CD4-positive, alpha-beta T cell treated with Interleukin-6 for 4 hours (primary cell): ENCODE results near the gene S100PBP.

Experiments used
- DNase-seq: peaks from one replicate; pipeline ENCODE4 v3.0.0-alpha.2; 2020; ENCODE audit warnings: mixed read lengths

S100PBP gene

DNA sequence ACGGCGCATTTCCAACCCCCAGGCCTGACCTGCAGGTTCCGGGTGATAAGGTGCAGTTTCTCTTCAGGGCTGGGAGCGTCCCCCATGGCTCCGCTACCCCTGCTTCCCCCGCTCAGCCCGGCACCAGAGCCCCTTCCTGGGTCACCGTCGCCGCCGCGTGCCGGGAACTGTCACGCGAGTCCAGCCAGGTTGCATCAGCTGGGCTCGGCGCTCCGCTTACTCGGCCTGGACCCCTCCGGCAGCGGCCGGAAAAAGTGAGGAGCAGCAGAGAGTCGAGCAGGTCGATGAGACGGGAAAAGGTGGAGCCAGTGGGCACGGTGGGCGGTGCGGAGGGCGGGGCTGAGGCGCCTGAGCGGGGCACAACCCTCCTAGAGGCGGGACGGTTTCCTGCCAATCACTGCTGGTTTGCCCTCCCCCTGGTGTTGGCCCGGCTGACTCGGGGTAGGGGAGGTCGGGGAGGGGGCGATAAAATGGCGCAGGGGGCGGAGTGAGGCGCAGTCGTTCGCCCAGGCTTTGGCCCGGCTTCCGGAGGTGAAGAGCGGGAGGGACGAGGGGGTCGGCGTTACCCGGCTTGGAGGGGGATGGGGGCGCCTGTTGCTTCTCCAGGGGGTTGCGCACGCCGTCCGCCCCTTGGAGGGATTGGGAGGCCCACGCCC, at the start of gene S100PBP, which contains the start of gene YARS1:
S100PBP (plus strand) TSS at position 495 of the 656 bp plus-strand sequence. CDS start 8,447 bp downstream, outside the sequence.
YARS1 (minus strand) TSS at position 200 of the 656 bp plus-strand sequence; CDS start at position 86, 114 bp downstream.
- peak; percentile 100 for DNase-seq

DNA sequence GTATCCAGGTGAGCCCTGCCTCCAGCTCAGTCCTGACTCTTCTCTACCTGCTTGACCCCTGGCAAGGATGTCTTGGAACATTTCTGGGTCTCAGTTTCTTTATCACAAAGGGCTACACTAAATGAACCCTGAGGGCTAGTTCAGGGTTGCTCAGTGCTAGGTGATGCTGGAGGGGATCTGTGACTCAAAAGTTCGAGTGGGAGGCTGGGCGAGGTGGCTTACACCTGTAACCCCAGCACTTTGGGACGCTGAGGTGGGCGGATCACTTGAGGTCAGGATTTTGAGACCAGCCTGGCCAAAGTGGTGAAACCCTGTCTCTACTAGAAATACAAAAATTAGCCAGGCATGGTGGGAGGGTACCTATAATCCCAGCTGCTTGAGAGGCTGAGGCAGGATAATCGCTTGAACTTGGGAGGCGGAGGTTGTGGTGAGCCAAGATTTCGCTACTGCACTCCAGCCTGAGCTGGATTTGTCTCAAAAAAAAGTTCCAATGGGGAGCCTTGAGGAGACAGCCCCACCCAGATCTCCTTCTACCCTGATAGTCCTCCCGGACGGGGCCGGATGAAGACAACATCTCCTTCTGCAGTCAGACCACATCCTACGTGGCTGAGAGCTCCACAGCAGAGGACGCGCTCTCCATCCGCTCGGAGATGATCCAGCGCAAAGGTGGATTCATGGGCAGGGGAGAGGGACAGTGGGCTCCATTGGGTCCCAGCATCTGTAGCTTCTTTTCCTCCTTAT, 49.2 kb upstream of the S100PBP start:
- DNase-seq, result no peak

DNA sequence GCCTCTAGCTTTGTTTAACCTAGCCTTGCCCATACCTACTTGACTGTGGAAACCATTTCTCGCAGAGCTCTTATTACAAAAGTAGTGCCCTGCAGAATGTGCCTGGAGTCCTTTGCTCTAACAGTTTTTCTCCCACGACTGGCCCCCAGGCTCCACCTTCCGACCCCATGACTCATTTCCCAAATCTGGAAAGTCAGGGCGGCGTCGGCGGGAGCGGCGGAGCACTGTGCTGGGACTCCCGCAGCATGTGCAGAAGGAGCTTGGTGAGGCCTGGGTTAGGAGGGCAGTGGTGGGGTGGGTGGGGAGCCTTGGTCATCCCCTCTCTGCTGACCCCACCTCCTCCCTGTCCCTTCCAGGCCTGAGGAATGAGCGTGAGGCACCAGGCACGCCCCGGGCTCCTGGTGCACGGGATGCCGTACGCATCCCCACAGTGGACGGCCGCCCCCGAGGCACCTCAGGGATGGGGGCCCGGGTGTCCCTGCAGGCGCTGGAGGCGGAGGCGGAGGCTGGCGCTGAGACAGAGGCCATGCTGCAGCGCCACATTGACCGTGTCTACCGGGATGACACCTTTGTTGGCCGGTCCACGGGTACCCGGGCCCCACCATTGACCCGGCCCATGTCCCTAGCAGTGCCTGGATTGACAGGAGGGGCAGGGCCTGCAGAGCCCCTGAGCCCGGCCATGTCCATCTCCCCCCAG, 47.8 kb upstream of the S100PBP start:
- DNase-seq, result no peak

DNA sequence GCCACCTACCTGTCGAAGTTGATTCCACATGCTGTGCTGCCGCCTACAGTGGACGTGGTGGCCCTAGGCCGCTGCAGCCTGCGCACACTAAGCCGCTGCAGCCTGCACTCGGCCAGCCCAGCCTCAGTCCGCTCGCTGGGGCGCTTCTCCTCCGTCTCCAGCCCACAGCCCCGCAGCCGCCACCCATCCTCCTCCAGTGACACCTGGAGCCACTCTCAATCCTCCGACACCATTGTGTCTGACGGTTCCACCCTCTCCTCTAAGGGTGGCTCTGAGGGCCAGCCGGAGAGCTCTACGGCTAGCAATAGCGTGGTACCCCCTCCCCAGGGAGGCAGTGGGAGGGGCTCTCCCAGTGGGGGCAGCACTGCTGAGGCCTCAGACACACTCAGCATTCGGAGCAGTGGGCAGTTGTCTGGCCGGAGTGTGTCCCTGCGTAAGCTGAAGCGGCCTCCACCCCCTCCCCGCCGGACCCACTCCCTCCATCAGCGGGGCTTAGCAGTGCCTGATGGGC, 47.2 kb upstream of the S100PBP start:
- DNase-seq, result no peak

DNA sequence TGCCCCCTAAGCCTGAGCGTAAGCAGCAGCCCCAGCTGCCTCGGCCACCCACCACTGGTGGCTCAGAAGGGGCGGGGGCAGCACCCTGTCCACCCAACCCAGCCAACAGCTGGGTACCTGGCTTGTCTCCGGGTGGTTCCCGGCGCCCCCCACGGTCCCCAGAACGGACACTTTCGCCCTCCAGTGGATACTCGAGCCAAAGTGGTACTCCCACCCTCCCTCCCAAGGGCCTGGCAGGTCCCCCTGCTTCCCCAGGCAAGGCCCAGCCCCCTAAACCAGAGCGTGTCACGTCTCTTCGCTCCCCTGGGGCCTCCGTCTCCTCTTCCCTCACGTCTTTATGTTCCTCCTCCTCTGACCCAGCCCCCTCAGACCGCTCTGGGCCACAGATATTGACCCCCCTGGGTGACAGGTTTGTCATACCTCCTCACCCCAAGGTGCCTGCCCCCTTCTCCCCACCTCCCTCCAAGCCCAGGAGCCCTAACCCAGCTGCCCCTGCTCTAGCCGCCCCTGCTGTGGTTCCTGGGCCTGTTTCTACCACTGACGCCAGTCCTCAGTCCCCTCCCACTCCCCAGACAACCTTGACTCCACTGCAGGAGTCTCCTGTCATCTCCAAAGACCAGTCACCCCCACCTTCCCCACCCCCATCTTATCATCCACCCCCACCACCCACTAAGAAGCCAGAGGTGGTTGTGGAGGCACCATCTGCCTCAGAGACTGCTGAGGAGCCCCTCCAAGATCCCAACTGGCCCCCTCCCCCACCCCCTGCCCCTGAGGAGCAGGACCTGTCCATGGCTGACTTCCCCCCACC, 46.5 kb upstream of the S100PBP start:
- no peak for DNase-seq

DNA sequence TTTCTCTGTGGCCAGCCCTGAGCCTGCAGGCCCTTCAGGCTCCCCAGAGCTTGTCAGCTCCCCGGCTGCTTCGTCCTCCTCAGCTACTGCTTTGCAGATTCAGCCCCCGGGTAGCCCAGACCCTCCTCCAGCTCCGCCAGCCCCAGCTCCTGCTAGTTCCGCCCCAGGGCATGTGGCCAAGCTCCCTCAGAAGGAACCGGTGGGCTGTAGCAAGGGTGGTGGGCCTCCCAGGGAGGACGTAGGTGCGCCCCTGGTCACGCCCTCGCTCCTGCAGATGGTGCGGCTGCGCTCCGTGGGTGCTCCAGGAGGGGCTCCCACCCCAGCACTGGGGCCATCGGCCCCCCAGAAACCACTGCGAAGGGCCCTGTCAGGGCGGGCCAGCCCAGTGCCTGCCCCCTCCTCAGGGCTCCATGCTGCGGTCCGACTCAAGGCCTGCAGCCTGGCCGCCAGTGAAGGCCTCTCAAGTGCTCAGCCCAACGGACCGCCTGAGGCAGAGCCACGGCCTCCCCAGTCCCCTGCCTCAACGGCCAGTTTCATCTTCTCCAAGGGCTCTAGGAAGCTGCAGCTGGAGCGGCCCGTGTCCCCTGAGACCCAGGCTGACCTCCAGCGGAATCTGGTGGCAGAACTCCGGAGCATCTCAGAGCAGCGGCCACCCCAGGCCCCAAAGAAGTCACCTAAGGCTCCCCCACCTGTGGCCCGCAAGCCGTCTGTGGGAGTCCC, 45.7 kb upstream of the S100PBP start:
- DNase-seq, result no peak

DNA sequence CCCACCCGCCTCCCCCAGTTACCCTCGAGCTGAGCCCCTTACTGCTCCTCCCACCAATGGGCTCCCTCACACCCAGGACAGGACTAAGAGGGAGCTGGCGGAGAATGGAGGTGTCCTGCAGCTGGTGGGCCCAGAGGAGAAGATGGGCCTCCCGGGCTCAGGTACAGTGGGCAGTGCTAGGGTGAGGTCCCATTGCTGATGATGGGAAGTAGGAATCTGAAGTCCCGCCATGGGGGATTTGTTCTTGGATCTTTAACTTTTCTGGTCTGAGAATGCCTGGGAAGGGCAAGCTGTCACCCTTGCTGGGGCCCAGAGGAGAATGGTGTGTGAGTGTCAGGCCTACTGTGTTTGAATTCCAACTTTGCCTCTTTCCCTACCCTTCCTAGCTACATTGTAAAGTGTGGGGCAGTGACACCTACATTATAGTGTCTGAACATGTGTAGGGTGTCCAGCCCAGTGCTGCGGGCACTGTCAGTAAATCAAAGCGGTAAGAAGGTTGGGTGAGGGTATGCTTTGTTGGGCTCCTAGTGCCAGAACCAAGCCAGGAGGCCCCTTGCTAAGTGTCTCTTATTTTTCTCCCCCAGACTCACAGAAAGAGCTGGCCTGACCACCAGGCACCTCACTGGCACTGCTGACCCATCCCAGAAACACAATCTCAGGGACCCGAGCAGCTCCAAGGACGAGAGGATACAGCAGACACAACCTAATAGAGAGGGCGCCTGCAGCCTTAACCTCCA, 45.0 kb upstream of the S100PBP start:
- no peak for DNase-seq

DNA sequence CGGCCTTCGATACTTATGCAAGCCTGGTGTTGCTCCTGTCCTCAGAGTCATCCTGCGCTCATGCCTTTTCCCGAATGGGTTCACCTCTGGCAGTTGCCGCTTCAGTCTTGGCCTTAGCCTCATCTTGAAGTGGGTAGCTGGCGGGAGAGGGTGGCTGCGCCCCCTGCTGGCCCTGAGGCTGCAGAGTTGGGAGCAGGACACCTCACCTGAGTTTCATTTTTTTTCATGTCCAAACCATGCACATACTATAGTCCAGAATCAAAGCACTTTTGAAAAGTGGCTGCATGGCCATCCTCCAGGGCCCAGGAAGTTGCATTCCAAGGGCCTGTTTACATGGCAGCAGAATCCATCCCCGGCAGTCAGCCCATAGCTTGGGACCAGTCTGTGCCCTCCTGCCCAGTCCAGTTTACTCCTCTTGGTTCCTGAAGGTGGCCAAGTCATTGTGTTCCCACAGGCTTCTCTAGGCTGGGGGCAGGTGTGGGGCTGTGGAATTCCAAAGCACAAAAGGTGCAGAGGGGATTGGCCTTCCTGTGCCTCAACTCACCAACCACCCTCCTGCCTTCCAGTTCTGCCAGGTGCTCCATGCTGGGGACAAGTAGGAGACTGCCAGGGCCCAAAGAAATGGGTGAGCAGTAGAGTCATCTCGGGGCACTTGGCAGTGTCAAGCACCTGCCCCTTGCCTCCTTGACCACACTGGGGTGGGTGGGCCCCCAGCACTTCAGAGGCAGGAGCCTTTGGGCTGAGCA, 44.3 kb upstream of the S100PBP start:
- peak; percentile 81 for DNase-seq

DNA sequence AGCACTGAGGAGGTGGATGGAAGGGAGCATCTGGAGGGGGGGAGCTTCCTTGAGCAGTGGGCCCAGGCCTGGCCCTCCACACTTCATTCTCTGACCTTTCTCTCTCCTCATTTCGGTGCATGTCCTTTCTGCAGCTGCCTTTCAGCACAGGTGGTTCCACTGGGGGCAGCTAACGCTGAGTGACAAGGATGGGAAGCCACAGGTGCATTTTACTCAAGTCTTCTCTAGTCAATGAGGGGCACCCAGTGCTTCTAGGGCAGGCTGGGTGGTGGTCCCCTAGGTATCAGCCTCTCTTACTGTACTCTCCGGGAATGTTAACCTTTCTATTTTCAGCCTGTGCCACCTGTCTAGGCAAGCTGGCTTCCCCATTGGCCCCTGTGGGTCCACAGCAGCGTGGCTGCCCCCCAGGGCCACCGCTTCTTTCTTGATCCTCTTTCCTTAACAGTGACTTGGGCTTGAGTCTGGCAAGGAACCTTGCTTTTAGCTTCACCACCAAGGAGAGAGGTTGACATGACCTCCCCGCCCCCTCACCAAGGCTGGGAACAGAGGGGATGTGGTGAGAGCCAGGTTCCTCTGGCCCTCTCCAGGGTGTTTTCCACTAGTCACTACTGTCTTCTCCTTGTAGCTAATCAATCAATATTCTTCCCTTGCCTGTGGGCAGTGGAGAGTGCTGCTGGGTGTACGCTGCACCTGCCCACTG, 43.5 kb upstream of the S100PBP start:
- DNase-seq, result no peak

DNA sequence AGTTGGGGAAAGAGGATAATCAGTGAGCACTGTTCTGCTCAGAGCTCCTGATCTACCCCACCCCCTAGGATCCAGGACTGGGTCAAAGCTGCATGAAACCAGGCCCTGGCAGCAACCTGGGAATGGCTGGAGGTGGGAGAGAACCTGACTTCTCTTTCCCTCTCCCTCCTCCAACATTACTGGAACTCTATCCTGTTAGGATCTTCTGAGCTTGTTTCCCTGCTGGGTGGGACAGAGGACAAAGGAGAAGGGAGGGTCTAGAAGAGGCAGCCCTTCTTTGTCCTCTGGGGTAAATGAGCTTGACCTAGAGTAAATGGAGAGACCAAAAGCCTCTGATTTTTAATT, 43.0 kb upstream of the S100PBP start:
- no peak for DNase-seq

DNA sequence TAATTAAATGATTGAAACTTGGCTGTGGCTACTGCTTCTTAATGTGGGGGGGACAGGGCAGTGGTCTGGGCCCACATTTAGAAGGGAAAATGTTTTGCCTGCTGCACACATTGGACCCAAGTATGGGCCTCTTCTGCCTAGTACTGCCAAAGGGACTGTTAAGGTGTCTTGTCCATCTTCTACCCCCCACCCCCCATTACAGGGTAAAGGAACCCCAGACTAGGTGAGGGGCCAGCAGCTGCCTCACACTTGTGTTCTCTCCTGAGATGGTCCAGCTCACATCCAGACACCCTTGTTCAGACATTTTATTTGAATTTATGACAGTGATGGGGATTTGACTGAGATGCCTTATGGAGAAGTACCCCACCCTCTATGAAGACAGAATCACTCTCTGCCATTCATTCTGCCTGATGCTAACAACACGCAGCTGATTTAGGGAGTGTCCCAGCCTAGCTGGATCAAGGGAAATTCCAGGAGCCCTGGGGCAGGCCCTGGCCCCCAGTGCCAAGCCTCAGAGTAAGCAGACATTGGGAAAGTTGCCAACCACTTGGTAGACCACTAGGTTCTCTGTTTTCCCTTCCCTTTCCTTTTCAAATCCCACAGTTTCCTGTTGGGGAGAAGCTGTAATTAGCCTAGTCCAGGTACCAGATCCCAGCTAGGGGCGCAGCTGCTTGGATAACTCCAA, 42.4 kb upstream of the S100PBP start:
- no peak for DNase-seq

DNA sequence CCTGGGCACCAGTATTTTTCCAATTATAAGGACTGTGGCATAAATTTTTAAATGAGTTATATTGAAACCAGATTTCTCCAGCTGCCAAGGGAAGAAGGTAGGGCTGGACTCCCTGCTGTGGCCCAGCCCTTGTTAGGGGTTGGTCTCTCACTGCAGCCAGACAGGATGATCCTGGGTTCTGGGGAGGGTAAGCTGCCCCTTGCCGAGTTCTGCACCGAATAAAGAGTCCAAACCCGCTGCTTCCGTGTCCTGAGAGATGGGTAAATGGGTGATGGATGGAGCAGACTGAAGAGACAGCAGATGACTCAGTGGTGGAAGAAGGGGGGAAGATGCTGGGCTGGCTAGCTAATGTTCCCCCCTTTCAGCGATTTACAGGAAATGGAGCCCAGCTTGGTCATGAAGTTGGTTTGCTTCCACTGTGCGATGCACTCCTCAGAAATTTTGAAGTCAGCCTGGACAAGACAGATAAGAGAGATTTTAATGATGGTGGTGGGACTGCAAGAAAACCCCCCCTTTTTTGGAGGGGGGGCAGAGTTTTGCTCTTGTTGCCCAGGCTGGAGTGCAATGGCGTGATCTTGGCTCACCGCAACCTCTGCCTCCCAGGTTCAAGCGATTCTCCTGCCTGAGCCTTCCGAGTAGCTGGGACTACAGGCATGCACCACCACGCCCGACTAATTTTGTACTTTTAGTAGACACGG, 41.7 kb upstream of the S100PBP start:
- DNase-seq, result no peak

DNA sequence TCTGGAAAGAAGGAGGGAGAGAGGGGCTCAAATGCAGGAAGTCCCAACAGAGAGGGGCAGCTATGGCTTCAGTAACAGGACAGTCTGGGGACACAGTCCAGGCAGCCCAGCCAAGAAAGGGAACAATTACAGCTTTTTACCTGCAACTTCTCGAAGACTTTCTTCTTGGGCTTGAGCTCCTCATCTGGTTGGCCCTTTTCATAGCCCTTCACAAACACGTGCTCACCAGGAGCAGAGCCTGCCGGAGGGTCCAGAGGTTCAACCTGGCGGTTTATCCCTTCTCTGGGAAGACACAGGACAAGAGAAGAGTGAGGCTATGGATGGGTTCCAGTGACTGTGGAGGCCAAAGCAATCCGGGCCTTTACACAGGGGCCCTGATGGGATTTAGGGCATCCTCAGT, 38.2 kb upstream of the S100PBP start:
- DNase-seq, result no peak

DNA sequence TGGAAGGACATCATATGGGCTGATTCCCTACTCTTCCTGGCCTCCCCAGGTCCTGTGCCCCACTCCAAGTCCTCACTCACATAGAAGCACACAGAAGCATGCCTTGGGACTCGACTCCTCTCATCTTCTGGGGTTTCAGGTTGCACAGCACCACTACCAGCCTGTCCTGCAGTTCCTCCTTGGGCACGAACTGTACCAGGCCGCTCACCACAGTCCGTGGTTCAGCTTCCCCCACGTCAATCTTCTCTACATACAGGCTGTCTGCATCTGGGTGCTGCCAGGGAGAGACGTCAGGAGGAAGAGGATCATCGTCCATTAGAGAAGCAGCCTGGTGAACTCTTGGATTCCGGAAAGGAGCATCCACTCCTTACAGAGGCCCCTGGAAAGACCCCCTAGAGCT, 37.4 kb upstream of the S100PBP start:
- no peak for DNase-seq

DNA sequence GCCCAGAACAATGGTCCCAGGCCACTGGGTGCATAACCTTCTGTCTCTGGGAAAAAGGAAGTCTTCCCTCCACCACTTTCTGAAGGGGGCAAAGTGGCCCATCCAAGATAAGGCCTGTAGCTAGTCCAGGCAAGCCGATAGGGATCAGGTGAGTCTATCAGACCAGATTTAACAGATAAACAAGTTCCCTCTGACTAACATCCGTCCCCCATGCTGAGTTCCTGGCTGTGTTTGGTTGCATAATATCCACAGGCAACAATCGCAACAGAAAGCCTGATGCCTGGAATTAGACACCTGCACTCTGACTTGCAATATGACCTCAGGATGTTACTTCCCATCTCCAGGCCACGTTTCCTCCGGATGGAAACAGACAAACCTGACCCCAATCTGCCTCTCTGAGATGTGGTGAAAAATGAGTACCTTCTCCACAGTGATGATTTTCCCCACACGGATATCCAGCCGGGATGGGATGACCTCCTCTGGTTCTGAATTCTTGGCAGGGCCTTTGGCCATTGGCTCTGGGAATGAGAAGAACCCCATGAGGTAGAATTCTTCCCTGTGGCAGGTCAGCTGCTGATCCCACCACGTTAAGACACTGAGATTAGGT, 36.7 kb upstream of the S100PBP start:
- no peak for DNase-seq

DNA sequence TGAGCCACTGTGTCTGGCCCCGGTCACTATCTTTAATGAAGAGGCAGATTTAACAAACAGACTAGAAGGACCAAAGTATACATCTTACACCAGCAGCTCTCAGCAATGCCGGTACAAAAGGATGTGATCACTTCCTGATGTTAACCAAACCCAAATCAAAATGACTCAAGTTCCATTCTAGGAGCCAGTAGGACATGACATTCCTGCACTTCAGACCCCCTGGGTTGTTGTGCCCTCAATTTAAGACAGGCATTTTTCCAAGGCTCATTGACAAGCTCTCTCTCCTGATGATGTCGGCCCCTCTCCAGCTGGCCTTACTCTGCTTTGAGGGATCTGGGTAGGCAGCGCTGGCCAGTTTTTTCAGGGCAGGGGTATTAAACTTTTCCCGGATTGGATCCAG, 35.4 kb upstream of the S100PBP start:
- DNase-seq, result no peak

DNA sequence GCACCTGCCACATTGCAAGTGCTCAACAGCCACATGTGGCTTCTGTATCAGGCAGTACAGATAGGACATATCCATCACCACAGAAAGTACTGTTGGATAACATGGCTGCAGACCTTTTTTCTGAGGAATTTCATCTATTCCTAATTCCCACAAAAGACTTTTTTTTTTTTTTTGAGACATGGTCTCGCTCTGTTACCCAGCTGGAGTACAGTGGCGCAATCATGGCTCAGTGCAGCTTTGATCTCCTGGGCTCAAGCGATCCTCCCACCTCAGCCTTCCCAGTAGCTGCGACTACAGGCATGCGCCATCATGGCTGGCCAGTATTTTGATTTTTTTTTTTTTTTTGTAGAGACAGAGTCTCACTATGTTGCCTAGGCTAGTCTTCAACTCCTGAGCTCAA, 33.6 kb upstream of the S100PBP start:
- no peak for DNase-seq

DNA sequence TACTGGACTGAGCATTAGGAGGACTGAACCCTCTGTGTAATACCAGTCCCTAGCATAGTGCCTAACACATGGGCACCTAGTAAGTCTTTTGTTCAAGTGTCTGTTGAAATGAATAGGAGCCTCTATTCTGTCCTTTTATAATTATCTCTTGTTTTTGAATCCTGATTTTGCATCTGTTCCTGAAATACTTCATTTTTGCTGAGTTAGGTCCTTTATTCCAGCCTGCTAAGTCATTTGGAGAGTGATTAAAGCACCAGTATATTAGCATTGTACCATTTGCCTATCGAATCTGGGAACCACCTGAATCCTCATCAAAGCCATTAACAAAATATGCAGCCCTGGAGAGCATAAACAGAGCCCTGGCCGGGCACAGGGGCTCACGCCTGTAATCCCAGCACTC, 32.6 kb upstream of the S100PBP start:
- no peak for DNase-seq
